Prostate gland (tissue), 2 donors: ENCODE measurements around the gene WNT2. TPM values are rescaled to one million over a fixed set of nuclear protein-coding genes. Genes with fewer than 3 reads are reported as not detected.
"Not testable (repeated sequence)": the region's sequence is repeated elsewhere in the genome, so short reads cannot be mapped to it uniquely, and the experiment has no call there.

Experiments used
- DNase-seq: peaks from one replicate; pipeline ENCODE4 v3.0.0-alpha.2; 2019; ENCODE audit warnings: low spot score
- H3K27ac ChIP-seq, 2 donors: fragments of 200-600 bp; sonication (generic); 2 replicates each; pipeline ENCODE4 v1.5.1; 2017 to 2019
- H3K27me3 ChIP-seq: fragments of 200-600 bp; sonication (generic); replicated peaks from 2 replicates; pipeline ENCODE4 v1.5.1; 2019; ENCODE audit not compliant: insufficient read depth
- H3K36me3 ChIP-seq, 2 donors: fragments of 200-600 bp; sonication (generic); 1 replicate in 1 of 2; 2 replicates in 1 of 2; pipeline versions ENCODE4 v1.5.1 to v1.8.1; 2017 to 2019
- H3K4me1 ChIP-seq: fragments of 200-600 bp; sonication (generic); replicated peaks from 2 replicates; pipeline ENCODE4 v1.5.1; 2019
- H3K4me3 ChIP-seq, 2 donors: fragments of 200-600 bp; sonication (generic); 2 replicates each; pipeline ENCODE4 v1.5.1; 2017 to 2019
- H3K9me3 ChIP-seq: fragments of 200-600 bp; sonication (generic); 2 replicates; pipeline ENCODE4 v1.5.1; 2017
- CTCF ChIP-seq, 4 experiments: fragments of 200-600 bp in 2 of 4; fragments of 450-650 bp in 2 of 4; sonication (generic) in 2 of 4; IDR thresholded peaks; 1 replicate in 3 of 4; 2 replicates in 1 of 4; pipeline ENCODE4 v1.5.1; 2016 to 2019; ENCODE audit warnings: antibody characterized with exemption in 4 of 4, mild to moderate bottlenecking in 2 of 4, moderate library complexity in 2 of 4
- POLR2A ChIP-seq: fragments of 450-650 bp; IDR thresholded peaks from one replicate; pipeline ENCODE4 v1.6.1; 2016; ENCODE audit warnings: antibody characterized with exemption, mild to moderate bottlenecking
- POLR2AphosphoS5 ChIP-seq: sonication (generic); formaldehyde crosslinking; IDR thresholded peaks from one replicate; pipeline ENCODE4 v1.6.1; 2017; ENCODE audit warnings: antibody characterized with exemption
- WGBS: methylation state at CpG from one replicate; pipeline ENCODE4 v1.1.5; 2018; 5-methylcytosine and 5-hydroxymethylcytosine counted together
- intact Hi-C: fragments of 100-400 bp; cut with DNase I; formaldehyde crosslinking; loops from one replicate; pipeline ENCODE4 v1.14.2; 2022
- total RNA-seq, 2 donors: library from RNA; depleted of rRNA; stranded (reverse); fragments of >200 nt; gene quantifications; one replicate each; pipeline ENCODE4 v1.1.0, GENCODE V29; 2016

Gene WNT2
- total RNA-seq, 2 donors from 2014 or later = 1.1 to 2.3 TPM

GRCh38 chr7:117312593-117313580, 10.0 kb downstream of the WNT2 start:
- WGBS = 67% methylated on average over 5 of the region's 5 CpGs
- Histone ChIP-seq H3K9me3 (no peaks in the 10 kb centered on the region), H3K27ac (no peak overlapping the region), H3K36me3 (no peaks in the 10 kb centered on the region), H3K27me3 (no peaks in the 10 kb centered on the region), H3K4me3 (no peak overlapping the region), H3K4me1 (no peaks in the 10 kb centered on the region)
- intact Hi-C loops = no loop called here
- TF ChIP-seq CTCF (IDR thresholded peaks at IDR 0.05) (no peak), POLR2A (no peak), POLR2AphosphoS5 (no peak)
- DNase-seq = no peak

DNA sequence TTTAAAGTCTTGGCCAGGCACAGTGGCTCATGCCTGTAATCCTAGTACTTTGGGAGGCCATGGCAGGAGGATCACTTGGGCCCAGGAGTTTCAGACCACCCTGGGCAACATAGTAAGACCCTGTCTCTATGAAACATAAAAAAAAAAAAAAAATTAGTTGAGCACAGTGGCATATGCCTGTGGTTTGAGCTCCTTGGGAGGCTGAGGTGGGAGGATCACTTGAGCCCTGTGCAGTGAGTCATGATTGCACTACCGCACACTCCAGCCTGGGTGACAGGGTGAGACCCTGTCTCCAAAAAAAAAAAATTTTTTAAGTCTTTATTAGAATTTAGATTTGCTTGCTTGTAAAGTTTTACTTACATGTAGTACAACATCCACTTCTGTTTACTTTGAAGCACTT, 14.0 kb downstream of the WNT2 start:
- Histone ChIP-seq H3K36me3 (no peaks in the 10 kb centered on the region), H3K27ac (no peak overlapping the region), H3K9me3 (no peaks in the 10 kb centered on the region), H3K4me1 (no peaks in the 10 kb centered on the region), H3K27me3 (no peaks in the 10 kb centered on the region), H3K4me3 (no peak overlapping the region)
- no peak for DNase-seq
- 100% methylated on average over 1 of the region's 1 CpG for WGBS
- no peak for TF ChIP-seq POLR2AphosphoS5
- intact Hi-C loops = no loop called here

- Histone ChIP-seq H3K36me3 (no peaks in the 10 kb centered on the region), H3K27ac (no peak overlapping the region), H3K27me3 (no peaks in the 10 kb centered on the region), H3K9me3 (no peaks in the 10 kb centered on the region), H3K4me1 (no peaks in the 10 kb centered on the region), H3K4me3 (no peak overlapping the region)
- no peak for TF ChIP-seq CTCF (IDR thresholded peaks at IDR 0.05)
- DNase-seq = no peak
- intact Hi-C loops = no loop called here
- 91% methylated on average over 4 of the region's 4 CpGs for WGBS
These were observed 20.5 kb downstream of the WNT2 start for GRCh38 chr7:117302396-117302795.

DNA sequence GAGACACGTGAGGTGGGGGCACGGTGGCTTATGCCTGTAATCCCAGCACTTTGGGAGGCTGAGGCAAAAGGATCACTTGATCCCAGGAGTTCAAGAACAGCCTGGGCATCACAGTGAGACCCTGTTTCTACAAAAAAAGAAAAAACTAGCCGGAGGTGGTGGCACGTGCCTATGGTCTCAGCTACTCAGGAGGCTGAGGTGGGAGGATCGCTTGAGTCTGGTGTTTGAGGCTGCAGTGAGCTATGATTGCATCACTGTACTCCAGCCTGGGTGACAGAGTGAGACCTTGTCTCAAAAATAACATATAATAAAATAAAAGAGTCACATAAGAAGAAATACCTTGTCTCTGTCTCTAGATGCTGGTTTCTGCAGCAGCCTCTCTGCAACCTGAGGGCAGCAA, 22.4 kb downstream of the WNT2 start:
- H3K36me3 ChIP-seq, intact Hi-C loops, H3K4me1 ChIP-seq, H3K27ac ChIP-seq, H3K9me3 ChIP-seq, H3K27me3 ChIP-seq, H3K4me3 ChIP-seq, DNase-seq: not testable (repeated sequence)
- 94% methylated on average over 5 of the region's 5 CpGs for WGBS

- Histone ChIP-seq H3K27ac (no peak overlapping the region), H3K4me1 (no peaks in the 10 kb centered on the region), H3K4me3 (no peak overlapping the region), H3K27me3 (no peaks in the 10 kb centered on the region), H3K9me3 (no peaks in the 10 kb centered on the region), H3K36me3 (no peaks in the 10 kb centered on the region)
- no peak for DNase-seq
- TF ChIP-seq CTCF (IDR thresholded peaks at IDR 0.05) (no peak), POLR2AphosphoS5 (no peak), POLR2A (no peak)
- 91% methylated on average over 12 of the region's 12 CpGs for WGBS
- intact Hi-C loops = no loop called here
These were observed 25.3 kb downstream of the WNT2 start for GRCh38 chr7:117297606-117298005.

DNA sequence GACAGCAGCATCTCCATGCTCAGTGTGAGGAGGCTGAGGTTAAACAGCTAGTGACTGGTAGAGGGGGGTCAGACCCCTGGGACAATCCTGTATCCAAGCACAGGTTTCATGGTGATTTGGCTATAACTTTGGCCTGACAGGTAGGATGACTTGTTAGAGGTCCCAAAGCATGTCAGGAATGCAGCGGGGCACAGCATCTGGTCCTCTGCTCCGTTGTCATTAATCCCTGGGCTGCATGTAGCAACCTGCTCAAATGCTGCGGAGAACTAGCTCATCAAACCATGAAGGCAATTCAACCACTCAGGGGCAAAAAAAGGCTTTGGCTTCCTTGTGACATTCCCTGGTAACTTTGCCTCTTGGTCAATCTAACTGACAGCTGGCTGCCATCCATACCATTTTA, 26.8 kb downstream of the WNT2 start:
- DNase-seq = peak; percentile 18
- no peak for TF ChIP-seq POLR2AphosphoS5
- no peak for TF ChIP-seq POLR2A
- no peak for TF ChIP-seq CTCF (IDR thresholded peaks at IDR 0.05)
- no peaks in the 10 kb centered on the region for H3K36me3 ChIP-seq
- H3K4me1 ChIP-seq = no peaks in the 10 kb centered on the region
- H3K4me3 ChIP-seq = no peak overlapping the region
- no peaks in the 10 kb centered on the region for H3K9me3 ChIP-seq
- intact Hi-C loops = no loop called here
- no peak overlapping the region for H3K27ac ChIP-seq
- H3K27me3 ChIP-seq = no peaks in the 10 kb centered on the region
- 41% methylated on average over 3 of the region's 3 CpGs for whole genome bisulfite sequencing
